ENCODE data around the gene NUP88. TPM values are rescaled to one million over a fixed set of nuclear protein-coding genes. Genes with fewer than 3 reads are reported as not detected.

Gene NUP88
- total RNA-seq, 1 donor from 2014 or later, result 43.3 TPM

DNA sequence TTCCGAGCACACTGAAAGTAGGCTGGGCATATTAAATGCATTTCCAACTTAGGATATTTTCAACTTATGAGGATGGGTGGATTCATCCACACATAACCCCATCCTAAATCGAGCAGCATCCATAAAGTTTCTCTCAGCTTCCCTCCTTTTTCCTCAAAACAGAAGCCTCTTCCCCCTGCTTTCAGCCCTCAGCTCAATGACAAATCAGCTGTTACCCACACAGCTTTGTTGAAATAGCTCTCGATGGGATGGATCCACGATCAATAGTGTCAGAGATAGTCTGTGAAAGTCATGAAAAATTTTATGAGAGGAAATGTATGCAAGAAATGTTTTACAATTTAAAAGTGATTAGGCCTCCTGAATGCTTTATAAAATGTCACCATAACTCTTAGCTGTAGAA lies 46.8 kb upstream of the NUP88 start:
- H3K9me3 Mint-ChIP-seq (ENCODE audit: unreplicated experiment), result no peaks in the 10 kb centered on the region
- H3K4me3 ChIP-seq (ENCODE audit: insufficient read depth, low read depth, low read length), result no peak overlapping the region

DNA sequence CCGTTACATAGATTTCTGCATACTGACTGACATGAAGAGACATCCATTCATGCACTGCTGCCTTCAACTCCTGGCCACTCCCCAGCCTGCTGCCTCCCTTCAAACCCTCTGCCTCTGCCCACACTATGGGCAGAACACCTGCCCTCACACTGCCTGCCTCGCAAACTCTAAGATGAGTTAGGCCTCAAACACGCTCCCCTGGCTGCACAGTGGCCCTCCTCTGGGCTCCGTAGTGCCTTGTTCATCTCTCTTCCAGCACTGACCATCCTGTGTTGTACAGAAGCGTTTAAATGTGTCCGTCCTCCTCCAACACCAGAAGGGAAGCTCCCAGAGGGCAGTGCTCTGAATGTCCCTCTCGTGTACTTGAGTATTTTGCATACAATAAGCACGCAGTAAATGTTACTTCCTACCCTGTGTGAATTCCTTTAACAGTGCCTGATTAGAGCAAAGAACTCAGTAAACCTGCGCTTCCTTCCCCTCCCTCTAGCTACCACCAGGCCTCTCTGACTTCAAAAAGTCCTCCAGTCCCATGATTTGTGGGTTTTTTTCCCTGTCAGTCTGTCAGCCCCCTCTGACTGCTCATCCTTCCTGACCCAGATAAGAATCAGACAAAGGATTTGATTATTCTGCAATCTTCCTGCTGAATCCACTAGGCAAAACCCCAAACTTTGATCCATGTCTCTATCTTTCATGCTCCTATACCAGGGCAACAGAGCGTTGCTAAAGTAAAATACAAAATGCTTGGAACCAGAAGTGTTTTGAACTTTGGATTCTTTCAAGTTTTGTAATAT lies 45.5 kb upstream of the NUP88 start:
- no peak for TF ChIP-seq EZH2 (IDR thresholded peaks at IDR 0.05; ENCODE audit: insufficient read depth, low read length)
- TF ChIP-seq, protein P1, sequence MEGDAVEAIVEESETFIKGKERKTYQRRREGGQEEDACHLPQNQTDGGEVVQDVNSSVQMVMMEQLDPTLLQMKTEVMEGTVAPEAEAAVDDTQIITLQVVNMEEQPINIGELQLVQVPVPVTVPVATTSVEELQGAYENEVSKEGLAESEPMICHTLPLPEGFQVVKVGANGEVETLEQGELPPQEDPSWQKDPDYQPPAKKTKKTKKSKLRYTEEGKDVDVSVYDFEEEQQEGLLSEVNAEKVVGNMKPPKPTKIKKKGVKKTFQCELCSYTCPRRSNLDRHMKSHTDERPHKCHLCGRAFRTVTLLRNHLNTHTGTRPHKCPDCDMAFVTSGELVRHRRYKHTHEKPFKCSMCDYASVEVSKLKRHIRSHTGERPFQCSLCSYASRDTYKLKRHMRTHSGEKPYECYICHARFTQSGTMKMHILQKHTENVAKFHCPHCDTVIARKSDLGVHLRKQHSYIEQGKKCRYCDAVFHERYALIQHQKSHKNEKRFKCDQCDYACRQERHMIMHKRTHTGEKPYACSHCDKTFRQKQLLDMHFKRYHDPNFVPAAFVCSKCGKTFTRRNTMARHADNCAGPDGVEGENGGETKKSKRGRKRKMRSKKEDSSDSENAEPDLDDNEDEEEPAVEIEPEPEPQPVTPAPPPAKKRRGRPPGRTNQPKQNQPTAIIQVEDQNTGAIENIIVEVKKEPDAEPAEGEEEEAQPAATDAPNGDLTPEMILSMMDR (IDR thresholded peaks at IDR 0.05; ENCODE audit: insufficient read depth, low read depth, low read length), result no peak
- FAIRE-seq (no peak), DNase-seq (ENCODE audit: low read depth) (no peak)
- no peak overlapping the region for H3K27ac ChIP-seq (ENCODE audit: low read depth, low read length)
- H3K4me2 ChIP-seq (ENCODE audit: low read length), result no peak overlapping the region
- Mint-ChIP-seq H3K36me3 (ENCODE audit: low read depth, unreplicated experiment) (peaks cover 4% of the 10 kb centered on the region), H3K27ac (ENCODE audit: unreplicated experiment) (peak overlapping the region; percentile 64), H3K9me3 (ENCODE audit: unreplicated experiment) (no peaks in the 10 kb centered on the region), H3K27me3 (ENCODE audit: low read depth, unreplicated experiment) (no peaks in the 10 kb centered on the region), H3K4me1 (ENCODE audit: low read depth, unreplicated experiment) (peaks cover 24% of the 10 kb centered on the region), H3K4me3 (ENCODE audit: unreplicated experiment) (no peak overlapping the region)
- peaks cover 50% of the 10 kb centered on the region for H4K20me1 ChIP-seq (ENCODE audit: insufficient read depth, low read length)
- peaks cover 12% of the 10 kb centered on the region for H3K36me3 ChIP-seq (ENCODE audit: insufficient read depth, low read length)
- peaks cover 7% of the 10 kb centered on the region for H3K4me1 ChIP-seq (ENCODE audit: insufficient read depth, low read length)
- H3K9ac ChIP-seq (ENCODE audit: low read length), result no peak overlapping the region
- no peak overlapping the region for H2AFZ ChIP-seq (ENCODE audit: low read depth, low read length)
- H3K79me2 ChIP-seq (ENCODE audit: insufficient read depth, low read length), result peaks cover 77% of the 10 kb centered on the region
- H3K4me3 ChIP-seq (ENCODE audit: insufficient read depth, low read depth, low read length), result no peak overlapping the region
- H3K9me3 ChIP-seq (ENCODE audit: insufficient read depth, low read depth, low read length), result no peaks in the 10 kb centered on the region
- H3K27me3 ChIP-seq (ENCODE audit: insufficient read depth, low read length), result no peaks in the 10 kb centered on the region

More for the DNA sequence above, 46.8 kb upstream of the NUP88 start:
- H3K36me3 Mint-ChIP-seq (ENCODE audit: low read depth, unreplicated experiment), result peaks cover 2% of the 10 kb centered on the region
- peaks cover 7% of the 10 kb centered on the region for H3K4me1 ChIP-seq (ENCODE audit: insufficient read depth, low read length)
- no peaks in the 10 kb centered on the region for H3K9me3 ChIP-seq (ENCODE audit: insufficient read depth, low read depth, low read length)
- no peaks in the 10 kb centered on the region for H3K27me3 ChIP-seq (ENCODE audit: insufficient read depth, low read length)
- H3K79me2 ChIP-seq (ENCODE audit: insufficient read depth, low read length), result peaks cover 70% of the 10 kb centered on the region
- no peak overlapping the region for H3K27ac Mint-ChIP-seq (ENCODE audit: unreplicated experiment)
- no peak overlapping the region for H3K27ac ChIP-seq (ENCODE audit: low read depth, low read length)
- H2AFZ ChIP-seq (ENCODE audit: low read depth, low read length), result no peak overlapping the region
- peaks cover 24% of the 10 kb centered on the region for H3K4me1 Mint-ChIP-seq (ENCODE audit: low read depth, unreplicated experiment)
- H3K36me3 ChIP-seq (ENCODE audit: insufficient read depth, low read length), result peaks cover 5% of the 10 kb centered on the region
- H4K20me1 ChIP-seq (ENCODE audit: insufficient read depth, low read length), result peaks cover 50% of the 10 kb centered on the region
- no peak overlapping the region for H3K4me3 Mint-ChIP-seq (ENCODE audit: unreplicated experiment)
- peak overlapping the region; percentile 98 for H3K4me2 ChIP-seq (ENCODE audit: low read length)
- H3K27me3 Mint-ChIP-seq (ENCODE audit: low read depth, unreplicated experiment), result no peaks in the 10 kb centered on the region
- peak overlapping the region; percentile 4 for H3K9ac ChIP-seq (ENCODE audit: low read length)
- DNase-seq (ENCODE audit: low read depth) (no peak), FAIRE-seq (no peak)
- no peak for TF ChIP-seq EZH2 (IDR thresholded peaks at IDR 0.05; ENCODE audit: insufficient read depth, low read length)
- TF ChIP-seq, protein P1 (IDR thresholded peaks at IDR 0.05; ENCODE audit: insufficient read depth, low read depth, low read length), result no peak

DNA sequence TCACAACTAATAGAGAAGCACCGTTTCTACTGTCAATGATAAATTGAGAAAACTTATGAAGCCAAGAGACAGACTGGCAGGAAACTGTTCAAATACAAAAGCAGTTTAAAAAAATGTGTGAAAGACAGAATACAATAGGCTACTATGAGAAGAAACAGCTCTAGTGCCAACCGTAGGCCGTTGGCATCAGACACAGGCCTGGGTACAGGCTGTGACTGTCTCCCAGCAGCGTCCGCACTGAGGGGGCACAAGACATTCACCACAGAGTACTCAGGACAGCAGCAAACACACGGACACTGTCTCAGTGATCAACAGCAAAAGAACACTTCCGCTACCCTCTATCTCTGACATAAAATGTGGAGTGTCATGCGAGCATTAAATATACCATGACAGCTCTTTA lies 27.3 kb upstream of the NUP88 start:
- no peaks in the 10 kb centered on the region for H3K27me3 Mint-ChIP-seq (ENCODE audit: low read depth, unreplicated experiment)
- no peak overlapping the region for H3K27ac ChIP-seq (ENCODE audit: low read depth, low read length)
- H3K4me1 Mint-ChIP-seq (ENCODE audit: low read depth, unreplicated experiment), result no peaks in the 10 kb centered on the region
- H3K27me3 ChIP-seq (ENCODE audit: insufficient read depth, low read length), result no peaks in the 10 kb centered on the region
- no peak overlapping the region for H3K4me3 ChIP-seq (ENCODE audit: insufficient read depth, low read depth, low read length)
- H3K9me3 Mint-ChIP-seq (ENCODE audit: unreplicated experiment), result no peaks in the 10 kb centered on the region
- no peak overlapping the region for H2AFZ ChIP-seq (ENCODE audit: low read depth, low read length)
- H4K20me1 ChIP-seq (ENCODE audit: insufficient read depth, low read length), result no peaks in the 10 kb centered on the region
- no peak overlapping the region for H3K4me2 ChIP-seq (ENCODE audit: low read length)
- peaks cover 32% of the 10 kb centered on the region for H3K36me3 ChIP-seq (ENCODE audit: insufficient read depth, low read length)
- no peaks in the 10 kb centered on the region for H3K79me2 ChIP-seq (ENCODE audit: insufficient read depth, low read length)
- no peak for DNase-seq (ENCODE audit: low read depth)
- H3K4me1 ChIP-seq (ENCODE audit: insufficient read depth, low read length), result no peaks in the 10 kb centered on the region
- no peaks in the 10 kb centered on the region for H3K9me3 ChIP-seq (ENCODE audit: insufficient read depth, low read depth, low read length)
- FAIRE-seq, result no peak
- no peak overlapping the region for H3K27ac Mint-ChIP-seq (ENCODE audit: unreplicated experiment)
- TF ChIP-seq, protein P1 (IDR thresholded peaks at IDR 0.05; ENCODE audit: insufficient read depth, low read depth, low read length), result no peak
- no peak for TF ChIP-seq EZH2 (IDR thresholded peaks at IDR 0.05; ENCODE audit: insufficient read depth, low read length)
- no peak overlapping the region for H3K4me3 Mint-ChIP-seq (ENCODE audit: unreplicated experiment)
- H3K9ac ChIP-seq (ENCODE audit: low read length), result no peak overlapping the region
- H3K36me3 Mint-ChIP-seq (ENCODE audit: low read depth, unreplicated experiment), result peaks cover 18% of the 10 kb centered on the region

Data from astrocyte (in vitro differentiated cells and primary cell).